VCaP (cell line): ENCODE measurements around the gene MUC4.

Experiments
- H3K27ac ChIP-seq: fragments of 450-650 bp; 2 replicates; pipeline ENCODE4 v1.5.1; 2017
- TF ChIP-seq, protein P1 (sequence below): fragments of 450-650 bp; conservative IDR thresholded peaks from 2 replicates; pipeline ENCODE4 v1.5.1; 2017; ENCODE audit warnings: mild to moderate bottlenecking, moderate library complexity

MUC4 gene

DNA sequence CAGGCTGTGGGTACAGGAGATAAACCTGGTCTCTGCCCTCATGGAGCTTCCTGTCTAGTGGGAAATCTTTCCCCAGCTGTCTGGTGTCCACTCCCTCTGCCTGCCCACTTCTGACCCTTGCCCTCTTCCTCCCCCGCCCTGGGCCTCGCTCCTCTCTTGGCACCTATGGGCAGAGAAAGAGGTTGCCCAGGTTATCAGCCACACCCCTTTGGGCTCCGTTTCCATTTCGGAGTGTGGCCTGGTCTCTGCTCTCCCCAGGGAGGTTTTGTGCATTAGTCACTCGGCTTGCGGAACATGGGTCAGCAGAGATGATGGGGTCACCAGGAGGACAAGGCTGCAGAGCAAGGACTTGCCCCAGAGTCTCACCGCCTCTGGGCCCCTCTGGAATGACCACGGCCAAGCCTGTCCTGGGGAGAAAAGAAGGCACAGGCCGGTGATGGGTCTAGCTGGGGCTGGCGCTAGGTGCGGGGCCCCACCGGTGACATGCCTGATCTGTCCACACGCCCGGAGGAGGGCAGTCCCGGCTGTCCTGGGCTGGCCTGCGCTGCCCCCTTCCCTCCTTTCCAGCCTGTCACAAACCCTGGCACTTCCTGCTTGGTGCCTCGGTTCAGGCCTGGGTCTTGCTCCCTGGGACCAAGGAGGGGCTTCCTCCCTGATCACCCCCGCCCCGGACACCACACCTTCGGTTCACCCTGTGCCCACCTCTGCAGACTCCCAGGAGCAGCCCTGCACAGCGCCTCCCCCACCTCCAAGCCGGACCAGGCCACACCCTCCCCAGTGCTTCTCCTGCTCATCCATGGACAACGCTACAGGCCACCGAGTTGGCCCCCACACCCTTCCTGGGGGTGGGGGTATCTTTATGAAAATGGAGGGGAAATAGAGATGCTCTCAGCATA, 35.6 kb upstream of the MUC4 start:
- H3K27ac ChIP-seq, result no peak overlapping the region
- TF ChIP-seq, protein P1, sequence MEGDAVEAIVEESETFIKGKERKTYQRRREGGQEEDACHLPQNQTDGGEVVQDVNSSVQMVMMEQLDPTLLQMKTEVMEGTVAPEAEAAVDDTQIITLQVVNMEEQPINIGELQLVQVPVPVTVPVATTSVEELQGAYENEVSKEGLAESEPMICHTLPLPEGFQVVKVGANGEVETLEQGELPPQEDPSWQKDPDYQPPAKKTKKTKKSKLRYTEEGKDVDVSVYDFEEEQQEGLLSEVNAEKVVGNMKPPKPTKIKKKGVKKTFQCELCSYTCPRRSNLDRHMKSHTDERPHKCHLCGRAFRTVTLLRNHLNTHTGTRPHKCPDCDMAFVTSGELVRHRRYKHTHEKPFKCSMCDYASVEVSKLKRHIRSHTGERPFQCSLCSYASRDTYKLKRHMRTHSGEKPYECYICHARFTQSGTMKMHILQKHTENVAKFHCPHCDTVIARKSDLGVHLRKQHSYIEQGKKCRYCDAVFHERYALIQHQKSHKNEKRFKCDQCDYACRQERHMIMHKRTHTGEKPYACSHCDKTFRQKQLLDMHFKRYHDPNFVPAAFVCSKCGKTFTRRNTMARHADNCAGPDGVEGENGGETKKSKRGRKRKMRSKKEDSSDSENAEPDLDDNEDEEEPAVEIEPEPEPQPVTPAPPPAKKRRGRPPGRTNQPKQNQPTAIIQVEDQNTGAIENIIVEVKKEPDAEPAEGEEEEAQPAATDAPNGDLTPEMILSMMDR, result no peak

DNA sequence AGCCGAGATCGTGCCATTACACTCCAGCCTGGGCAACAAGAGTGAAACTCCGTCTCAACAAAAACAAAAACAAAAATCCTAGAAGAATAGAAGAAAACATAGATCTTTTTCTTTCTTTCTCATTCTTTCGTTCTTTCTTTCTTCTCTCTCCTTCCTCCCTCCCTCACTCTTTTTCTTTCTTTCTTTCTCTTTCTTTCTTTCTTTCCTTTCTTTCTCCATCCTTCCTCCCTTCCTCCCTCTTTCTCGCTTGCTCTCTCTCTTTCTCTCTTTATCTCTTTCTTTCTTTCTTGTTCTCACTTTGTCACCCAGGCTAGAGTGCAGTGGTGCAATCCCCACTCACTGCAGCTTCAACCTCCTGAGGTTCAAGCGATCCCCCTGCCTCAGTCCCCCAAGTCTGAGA, 33.8 kb upstream of the MUC4 start:
- H3K27ac ChIP-seq, result no peak overlapping the region
- TF ChIP-seq, protein P1, result no peak

DNA sequence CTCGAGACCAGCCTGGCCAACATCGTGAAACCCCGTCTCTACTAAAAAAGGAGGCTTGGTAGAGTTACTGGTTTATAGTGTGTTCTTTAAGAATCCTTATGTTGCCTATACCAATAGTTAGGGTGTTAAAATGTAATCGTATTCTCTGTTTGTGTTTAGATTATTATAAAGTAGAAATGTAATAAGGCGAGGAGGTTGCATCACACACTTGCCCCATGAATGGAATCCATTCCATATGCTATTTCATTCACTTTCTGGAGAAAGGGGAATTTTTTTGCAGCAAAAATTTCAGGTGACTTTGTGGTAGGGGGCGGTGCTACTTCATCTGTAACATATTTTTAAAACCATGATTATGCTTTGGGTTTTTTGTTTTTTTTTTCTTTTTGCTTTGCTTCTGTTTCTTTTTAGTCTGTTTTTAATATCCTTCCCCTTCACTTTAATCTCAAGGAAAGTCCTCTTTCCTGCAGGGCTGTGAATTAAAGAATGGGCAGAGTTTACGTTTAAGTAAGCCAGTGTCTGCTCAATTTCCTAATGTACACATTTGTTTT, 33.0 kb upstream of the MUC4 start:
- TF ChIP-seq, protein P1, result no peak
- H3K27ac ChIP-seq, result no peak overlapping the region

DNA sequence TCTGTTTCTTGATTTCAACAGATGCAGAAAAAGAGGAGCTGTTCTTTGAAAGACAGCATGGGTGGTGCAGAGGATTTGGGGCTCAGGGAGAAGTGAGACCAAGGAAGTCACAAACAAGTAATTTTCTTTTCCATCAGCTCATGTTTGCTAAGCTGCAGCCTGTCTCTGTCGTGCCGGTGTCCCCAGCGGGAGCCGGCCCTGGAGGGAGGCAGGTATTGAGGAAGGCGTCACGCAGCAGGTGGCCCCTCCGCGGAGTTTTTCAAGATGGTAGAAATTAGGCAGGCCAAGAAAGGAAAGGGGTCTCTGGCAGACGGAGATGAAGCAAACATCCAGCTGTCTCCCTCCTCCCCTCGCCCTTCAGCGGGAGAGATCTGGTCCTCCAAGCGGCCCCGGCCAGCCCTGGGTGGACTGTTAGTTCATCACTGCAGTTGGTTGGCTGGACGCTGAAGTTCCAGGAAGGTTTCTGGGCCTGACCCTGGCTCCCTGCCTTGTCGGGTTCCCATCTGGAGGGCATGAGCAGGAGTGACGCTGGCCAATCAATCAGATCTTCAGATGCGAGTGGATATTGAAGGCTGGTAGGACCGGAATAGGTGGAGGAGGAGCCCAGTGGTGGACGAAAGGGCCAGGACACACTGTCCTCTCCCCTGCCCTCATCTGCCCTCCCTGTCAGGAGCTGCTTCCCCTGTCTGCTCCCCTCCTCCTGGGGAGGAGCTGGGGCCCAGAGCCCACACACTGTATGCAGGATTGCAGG, 27.7 kb upstream of the MUC4 start:
- TF ChIP-seq, protein P1, result no peak
- H3K27ac ChIP-seq, result no peak overlapping the region

DNA sequence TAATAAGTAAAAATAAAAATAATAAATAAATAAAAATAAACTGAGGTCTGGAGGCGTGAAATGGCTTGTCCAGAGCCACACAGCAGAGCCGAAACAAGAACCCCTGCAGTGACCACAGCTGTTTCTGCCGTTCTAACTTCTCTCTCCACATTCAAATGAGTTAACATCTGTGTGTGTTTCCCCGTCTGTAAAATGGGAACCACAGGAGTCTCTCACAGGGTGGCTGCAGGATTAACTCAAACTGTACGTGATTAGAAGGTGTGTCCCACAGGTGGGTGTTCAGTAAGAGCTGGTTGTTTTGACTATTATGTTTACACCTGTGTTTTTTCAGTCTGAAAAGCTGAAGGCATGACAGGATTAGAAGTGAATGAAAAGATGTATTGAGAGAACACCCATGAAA, 27.0 kb upstream of the MUC4 start:
- no peak overlapping the region for H3K27ac ChIP-seq
- TF ChIP-seq, protein P1, result no peak

DNA sequence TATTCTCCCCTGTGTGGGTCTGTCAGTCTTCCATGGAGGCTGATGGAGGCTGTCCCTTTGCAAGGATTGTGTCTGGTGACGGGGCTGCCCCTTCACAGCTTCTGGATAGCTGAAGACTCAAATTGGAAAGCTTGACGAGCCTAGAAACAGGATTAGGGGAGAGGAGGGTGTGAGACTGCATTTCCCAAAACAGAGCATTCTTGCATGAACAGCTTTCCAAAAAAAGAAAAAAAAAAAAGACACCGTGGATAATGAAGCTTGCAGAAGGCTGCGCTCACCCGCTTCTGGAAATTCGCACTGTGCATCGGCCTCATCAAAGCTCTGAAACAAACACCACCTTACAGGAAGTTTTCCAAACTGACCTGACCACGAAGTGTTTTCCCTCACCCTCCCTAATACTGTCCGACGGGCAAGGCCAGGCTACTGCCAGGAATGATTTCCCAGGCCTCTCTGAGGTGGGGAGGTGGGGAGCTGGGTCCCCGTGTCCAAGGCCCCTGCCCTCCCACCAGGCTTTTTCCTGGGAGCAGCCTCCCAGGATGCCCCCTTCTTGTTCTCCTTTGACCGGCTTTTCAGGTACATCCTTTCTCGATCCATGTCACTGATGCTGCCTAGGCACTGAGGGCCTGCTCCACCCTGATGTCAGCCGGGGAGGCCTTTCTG, 24.9 kb upstream of the MUC4 start:
- no peak overlapping the region for H3K27ac ChIP-seq
- TF ChIP-seq, protein P1, result no peak

DNA sequence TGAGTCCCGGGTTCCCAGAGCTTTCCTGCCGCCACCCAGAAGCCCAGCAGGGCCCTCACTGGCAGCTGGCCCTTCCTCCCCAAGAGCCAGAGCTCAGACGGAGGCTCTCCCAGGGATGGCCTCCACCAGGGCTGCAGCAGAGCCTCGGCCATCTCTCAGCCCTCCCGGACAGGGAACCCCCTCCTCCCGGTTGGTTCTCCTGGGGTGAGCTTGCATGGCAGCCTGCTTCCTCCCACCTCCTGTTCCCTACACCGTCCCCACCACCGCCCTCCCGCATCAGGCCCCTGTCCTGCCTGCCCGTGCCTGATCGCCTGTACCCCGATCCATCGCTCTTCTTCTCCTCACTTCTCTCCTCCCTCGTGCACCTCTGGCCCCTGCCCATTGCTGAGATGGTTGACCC, 24.1 kb upstream of the MUC4 start:
- no peak overlapping the region for H3K27ac ChIP-seq
- TF ChIP-seq, protein P1, result no peak
